AG04449 (cell line): ENCODE data around the gene INTS4.
"Not testable (repeated sequence)": the region's sequence is repeated elsewhere in the genome, so short reads cannot be mapped to it uniquely, and the experiment has no call there.

Experiments
- CTCF ChIA-PET: fragments of 350-600 bp; formaldehyde crosslinking; extraction: SDS; loops from one replicate; lab custom pipeline; 2021; ENCODE audit warnings: antibody characterized with exemption; lab: Yijun Ruan, JAX
- POLR2A ChIA-PET: fragments of 400-600, 350-600 bp; formaldehyde crosslinking; extraction: SDS; loops from one replicate; lab custom pipeline; 2020; ENCODE audit warnings: antibody characterized with exemption, inconsistent platforms; lab: Yijun Ruan, JAX
- DNase-seq: peaks from one replicate; pipeline ENCODE4 v3.0.0-alpha.2; 2010; ENCODE audit warnings: low read depth, low spot score
- H3K4me3 ChIP-seq: 2 replicates; pipeline ENCODE4 v1.5.1; 2011; ENCODE audit warnings: low read depth, mild to moderate bottlenecking, control low read depth, low read length
- CTCF ChIP-seq: IDR thresholded peaks from one replicate; pipeline ENCODE4 v1.5.1; 2011; ENCODE audit warnings: mild to moderate bottlenecking, moderate library complexity, low read length, control low read depth, inconsistent platforms; ENCODE audit not compliant: insufficient read depth; ENCODE audit errors: missing control alignments

The INTS4 gene

GRCh38 chr11:77999446-78000030, 5.1 kb upstream of the INTS4 start:
- TF ChIP-seq CTCF = no peak
- ChIA-PET POLR2A (no interaction called here), CTCF (interaction anchor here (0.8 to 3.2 kb wide), 23 partner anchors 10 to 566 kb away, joined by 3 to 24 read pairs (median 4); no protein-coding TSS in a partner anchor)
- H3K4me3 ChIP-seq = no peak overlapping the region
- DNase-seq = no peak

DNA sequence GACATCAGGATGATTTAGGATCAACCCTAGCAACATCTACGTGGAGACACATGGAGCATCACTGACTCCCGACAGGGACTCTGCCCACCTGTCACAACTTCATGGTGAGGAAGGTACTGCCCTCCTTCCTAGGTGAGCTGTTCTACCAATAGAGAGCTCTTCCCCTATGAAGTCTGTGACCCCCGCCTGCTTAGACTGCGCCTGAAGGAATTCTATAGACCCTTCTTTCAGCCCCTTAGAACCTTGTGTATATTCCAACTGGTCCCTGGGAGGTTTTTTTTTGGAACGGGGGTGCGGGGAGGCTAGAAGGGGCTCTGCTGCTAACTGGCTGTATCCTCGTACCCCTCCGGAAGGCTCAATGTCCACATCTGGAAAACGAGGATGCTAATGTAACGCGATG, 566 bp downstream of the INTS4 start:
- H3K4me3 ChIP-seq = peak overlapping the region; percentile 80
- POLR2A ChIA-PET = no interaction called here
- CTCF ChIA-PET = interaction anchor here (1.0 to 6.9 kb wide), 3 partner anchors 52 to 172 kb away, joined by 3 to 36 read pairs (median 5); no protein-coding TSS in a partner anchor
- DNase-seq = no peak
- no peak for TF ChIP-seq CTCF

- H3K4me3 ChIP-seq = no peak overlapping the region
- ChIA-PET CTCF (no interaction called here), POLR2A (no interaction called here)
- no peak for TF ChIP-seq CTCF
- DNase-seq = no peak
Observed at GRCh38 chr11:77990981-77991380, 3.5 kb downstream of the INTS4 start.

DNA sequence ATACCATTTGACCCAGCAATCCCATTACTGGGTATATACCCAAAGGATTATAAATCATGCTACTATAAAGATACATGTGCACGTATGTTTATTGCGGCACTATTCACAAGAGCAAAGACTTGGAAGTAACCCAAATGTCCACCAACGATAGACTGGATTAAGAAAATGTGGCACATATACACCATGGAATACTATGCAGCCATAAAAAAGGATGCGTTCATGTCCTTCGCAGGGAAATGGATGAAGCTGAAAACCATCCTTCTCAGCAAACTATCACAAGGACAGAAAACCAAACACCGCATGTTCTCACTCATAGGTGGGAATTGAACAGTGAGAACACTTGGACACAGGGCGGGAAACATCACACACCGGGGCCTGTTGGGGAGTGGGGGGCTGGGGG, 8.0 kb downstream of the INTS4 start:
- H3K4me3 ChIP-seq, POLR2A ChIA-PET, CTCF ChIA-PET, DNase-seq: not testable (repeated sequence)

GRCh38 chr11:77981346-77981947, 13.0 kb downstream of the INTS4 start:
- ChIA-PET CTCF (interaction anchor here (0.7 to 1.3 kb wide), 4 partner anchors 12 to 26 kb away, joined by 3 read pairs; no protein-coding TSS in a partner anchor), POLR2A (interaction anchor here (1.8 kb wide), 1 partner anchor 13 kb away, joined by 7 read pairs; the partner anchor contains the start of gene INTS4)
- H3K4me3 ChIP-seq = no peak overlapping the region
- no peak for DNase-seq
- TF ChIP-seq CTCF = no peak

GRCh38 chr11:77968337-77968736, 26.1 kb downstream of the INTS4 start:
- DNase-seq = no peak
- POLR2A ChIA-PET = no interaction called here
- TF ChIP-seq CTCF = no peak
- H3K4me3 ChIP-seq = no peak overlapping the region
- CTCF ChIA-PET = no interaction called here
